ENCODE measurements around the gene CACNA2D2. TPM values are rescaled to one million over a fixed set of nuclear protein-coding genes. Genes with fewer than 3 reads are reported as not detected.
A peak's percentile ranks its signal among the peaks of the same experiment; 100 is the strongest.

CACNA2D2 gene
- polyA plus RNA-seq, 2 donors: 0.28 to 0.31 TPM

- Histone ChIP-seq H3K9me3 (ENCODE audit: control insufficient read depth in 2 of 2, insufficient read depth in 1 of 2, low read depth in 1 of 2, low read length in 1 of 2) (no peaks in the 10 kb centered on the region), H3K27me3 (ENCODE audit: control insufficient read depth in 1 of 2, insufficient read depth in 2 of 2, low read length in 2 of 2) (no peaks in the 10 kb centered on the region), H3K36me3 (ENCODE audit: control insufficient read depth in 2 of 2, insufficient read depth in 2 of 2, low read length in 1 of 2) (no peaks in the 10 kb centered on the region), H3K4me1 (ENCODE audit: control insufficient read depth in 2 of 2, insufficient read depth in 2 of 2, low read length in 1 of 2) (no peaks in the 10 kb centered on the region), H3K27ac (ENCODE audit: low read depth in 2 of 2, low read length in 1 of 2) (no peak overlapping the region), H3K4me3 (ENCODE audit: low read depth in 1 of 2, low read length in 2 of 2) (no peak overlapping the region)
- WGBS, 2 donors: 82 to 90% methylated on average over 9 to 13 of the region's 13 CpGs
These were observed 49.5 kb downstream of the CACNA2D2 start for GRCh38 chr3:50453907-50454306.

GRCh38 chr3:50450209-50450921, 53.1 kb downstream of the CACNA2D2 start:
- no peaks in the 10 kb centered on the region for H3K27me3 ChIP-seq (ENCODE audit: control insufficient read depth in 1 of 2, insufficient read depth in 2 of 2, low read length in 2 of 2)
- no peaks in the 10 kb centered on the region for H3K9me3 ChIP-seq (ENCODE audit: control insufficient read depth in 2 of 2, insufficient read depth in 1 of 2, low read depth in 1 of 2, low read length in 1 of 2)
- WGBS, 2 donors: 32 to 41% methylated on average over 29 of the region's 29 CpGs
- no peaks in the 10 kb centered on the region for H3K36me3 ChIP-seq (ENCODE audit: control insufficient read depth in 2 of 2, insufficient read depth in 2 of 2, low read length in 1 of 2)
- H3K4me3 ChIP-seq (ENCODE audit: low read depth in 1 of 2, low read length in 2 of 2): no peak overlapping the region
- H3K27ac ChIP-seq (ENCODE audit: low read depth in 2 of 2, low read length in 1 of 2): peak overlapping the region in 1 of 2 donors; percentile 66
- H3K4me1 ChIP-seq (ENCODE audit: control insufficient read depth in 2 of 2, insufficient read depth in 2 of 2, low read length in 1 of 2): no peaks in the 10 kb centered on the region

- Histone ChIP-seq H3K4me1 (ENCODE audit: control insufficient read depth in 2 of 2, insufficient read depth in 2 of 2, low read length in 1 of 2) (no peaks in the 10 kb centered on the region), H3K27ac (ENCODE audit: low read depth in 2 of 2, low read length in 1 of 2) (no peak overlapping the region), H3K4me3 (ENCODE audit: low read depth in 1 of 2, low read length in 2 of 2) (no peak overlapping the region), H3K36me3 (ENCODE audit: control insufficient read depth in 2 of 2, insufficient read depth in 2 of 2, low read length in 1 of 2) (no peaks in the 10 kb centered on the region), H3K27me3 (ENCODE audit: control insufficient read depth in 1 of 2, insufficient read depth in 2 of 2, low read length in 2 of 2) (no peaks in the 10 kb centered on the region), H3K9me3 (ENCODE audit: control insufficient read depth in 2 of 2, insufficient read depth in 1 of 2, low read depth in 1 of 2, low read length in 1 of 2) (no peaks in the 10 kb centered on the region)
- WGBS, 2 donors: 91 to 92% methylated on average over 13 of the region's 13 CpGs
These were observed 54.5 kb downstream of the CACNA2D2 start for GRCh38 chr3:50448752-50449539.

GRCh38 chr3:50447290-50447840, 56.1 kb downstream of the CACNA2D2 start:
- WGBS, 2 donors: 79 to 87% methylated on average over 9 to 10 of the region's 10 CpGs
- Histone ChIP-seq H3K4me1 (ENCODE audit: control insufficient read depth in 2 of 2, insufficient read depth in 2 of 2, low read length in 1 of 2) (no peaks in the 10 kb centered on the region), H3K9me3 (ENCODE audit: control insufficient read depth in 2 of 2, insufficient read depth in 1 of 2, low read depth in 1 of 2, low read length in 1 of 2) (no peaks in the 10 kb centered on the region), H3K4me3 (ENCODE audit: low read depth in 1 of 2, low read length in 2 of 2) (no peak overlapping the region), H3K36me3 (ENCODE audit: control insufficient read depth in 2 of 2, insufficient read depth in 2 of 2, low read length in 1 of 2) (no peaks in the 10 kb centered on the region), H3K27ac (ENCODE audit: low read depth in 2 of 2, low read length in 1 of 2) (no peak overlapping the region), H3K27me3 (ENCODE audit: control insufficient read depth in 1 of 2, insufficient read depth in 2 of 2, low read length in 2 of 2) (no peaks in the 10 kb centered on the region)

GRCh38 chr3:50445919-50446318, 57.5 kb downstream of the CACNA2D2 start:
- H3K27ac ChIP-seq (ENCODE audit: low read depth in 2 of 2, low read length in 1 of 2): no peak overlapping the region
- WGBS, 2 donors: 75 to 87% methylated on average over 7 of the region's 7 CpGs
- no peaks in the 10 kb centered on the region for H3K36me3 ChIP-seq (ENCODE audit: control insufficient read depth in 2 of 2, insufficient read depth in 2 of 2, low read length in 1 of 2)
- H3K9me3 ChIP-seq (ENCODE audit: control insufficient read depth in 2 of 2, insufficient read depth in 1 of 2, low read depth in 1 of 2, low read length in 1 of 2): no peaks in the 10 kb centered on the region
- H3K4me3 ChIP-seq (ENCODE audit: low read depth in 1 of 2, low read length in 2 of 2): no peak overlapping the region
- no peaks in the 10 kb centered on the region for H3K4me1 ChIP-seq (ENCODE audit: control insufficient read depth in 2 of 2, insufficient read depth in 2 of 2, low read length in 1 of 2)
- H3K27me3 ChIP-seq (ENCODE audit: control insufficient read depth in 1 of 2, insufficient read depth in 2 of 2, low read length in 2 of 2): no peaks in the 10 kb centered on the region

GRCh38 chr3:50444782-50445181, 58.7 kb downstream of the CACNA2D2 start:
- H3K4me3 ChIP-seq (ENCODE audit: low read depth in 1 of 2, low read length in 2 of 2): no peak overlapping the region
- WGBS, 2 donors: 90 to 93% methylated on average over 2 of the region's 2 CpGs
- H3K27ac ChIP-seq (ENCODE audit: low read depth in 2 of 2, low read length in 1 of 2): no peak overlapping the region
- H3K9me3 ChIP-seq (ENCODE audit: control insufficient read depth in 2 of 2, insufficient read depth in 1 of 2, low read depth in 1 of 2, low read length in 1 of 2): no peaks in the 10 kb centered on the region
- no peaks in the 10 kb centered on the region for H3K4me1 ChIP-seq (ENCODE audit: control insufficient read depth in 2 of 2, insufficient read depth in 2 of 2, low read length in 1 of 2)
- no peaks in the 10 kb centered on the region for H3K27me3 ChIP-seq (ENCODE audit: control insufficient read depth in 1 of 2, insufficient read depth in 2 of 2, low read length in 2 of 2)
- H3K36me3 ChIP-seq (ENCODE audit: control insufficient read depth in 2 of 2, insufficient read depth in 2 of 2, low read length in 1 of 2): no peaks in the 10 kb centered on the region

GRCh38 chr3:50444213-50444612, 59.2 kb downstream of the CACNA2D2 start:
- 83 to 85% methylated on average over 5 of the region's 5 CpGs for WGBS, 2 donors
- Histone ChIP-seq H3K27ac (ENCODE audit: low read depth in 2 of 2, low read length in 1 of 2) (no peak overlapping the region), H3K9me3 (ENCODE audit: control insufficient read depth in 2 of 2, insufficient read depth in 1 of 2, low read depth in 1 of 2, low read length in 1 of 2) (no peaks in the 10 kb centered on the region), H3K4me3 (ENCODE audit: low read depth in 1 of 2, low read length in 2 of 2) (no peak overlapping the region), H3K4me1 (ENCODE audit: control insufficient read depth in 2 of 2, insufficient read depth in 2 of 2, low read length in 1 of 2) (no peaks in the 10 kb centered on the region), H3K27me3 (ENCODE audit: control insufficient read depth in 1 of 2, insufficient read depth in 2 of 2, low read length in 2 of 2) (no peaks in the 10 kb centered on the region), H3K36me3 (ENCODE audit: control insufficient read depth in 2 of 2, insufficient read depth in 2 of 2, low read length in 1 of 2) (no peaks in the 10 kb centered on the region)

- no peaks in the 10 kb centered on the region for H3K36me3 ChIP-seq (ENCODE audit: control insufficient read depth in 2 of 2, insufficient read depth in 2 of 2, low read length in 1 of 2)
These were observed 60.4 kb downstream of the CACNA2D2 start for GRCh38 chr3:50442945-50443579.

GRCh38 chr3:50441424-50442217, 61.8 kb downstream of the CACNA2D2 start:
- Histone ChIP-seq H3K36me3 (ENCODE audit: control insufficient read depth in 2 of 2, insufficient read depth in 2 of 2, low read length in 1 of 2) (no peaks in the 10 kb centered on the region), H3K27ac (ENCODE audit: low read depth in 2 of 2, low read length in 1 of 2) (no peak overlapping the region), H3K9me3 (ENCODE audit: control insufficient read depth in 2 of 2, insufficient read depth in 1 of 2, low read depth in 1 of 2, low read length in 1 of 2) (no peaks in the 10 kb centered on the region), H3K27me3 (ENCODE audit: control insufficient read depth in 1 of 2, insufficient read depth in 2 of 2, low read length in 2 of 2) (no peaks in the 10 kb centered on the region), H3K4me1 (ENCODE audit: control insufficient read depth in 2 of 2, insufficient read depth in 2 of 2, low read length in 1 of 2) (no peaks in the 10 kb centered on the region), H3K4me3 (ENCODE audit: low read depth in 1 of 2, low read length in 2 of 2) (no peak overlapping the region)
- WGBS, 2 donors: 53 to 60% methylated on average over 7 of the region's 7 CpGs

More at GRCh38 chr3:50442945-50443579, 60.4 kb downstream of the CACNA2D2 start:
- Histone ChIP-seq H3K4me1 (ENCODE audit: control insufficient read depth in 2 of 2, insufficient read depth in 2 of 2, low read length in 1 of 2) (no peaks in the 10 kb centered on the region), H3K4me3 (ENCODE audit: low read depth in 1 of 2, low read length in 2 of 2) (no peak overlapping the region), H3K27me3 (ENCODE audit: control insufficient read depth in 1 of 2, insufficient read depth in 2 of 2, low read length in 2 of 2) (no peaks in the 10 kb centered on the region), H3K9me3 (ENCODE audit: control insufficient read depth in 2 of 2, insufficient read depth in 1 of 2, low read depth in 1 of 2, low read length in 1 of 2) (no peaks in the 10 kb centered on the region), H3K27ac (ENCODE audit: low read depth in 2 of 2, low read length in 1 of 2) (no peak overlapping the region)
- 83 to 87% methylated on average over 16 to 21 of the region's 21 CpGs for WGBS, 2 donors

All from esophagus (tissue), 2 donors.